OCI-LY7 (cell line): ENCODE data around the gene GNB1. TPM values are rescaled to one million over a fixed set of nuclear protein-coding genes. Genes with fewer than 3 reads are reported as not detected.

ENCODE experiments used
- BruUV-seq: library from RNA; stranded (reverse); fragments of 400-500 nt; replicated peaks from 2 replicates; lab custom pipeline; 2021; lab: Mats Ljungman, UMichigan
- CTCF ChIA-PET: fragments of 300-600 bp; sonication (Branson Sonifier 250); formaldehyde crosslinking; loops from one replicate; lab custom pipeline; 2022; ENCODE audit warnings: antibody characterized with exemption; ENCODE audit not compliant: unreplicated experiment; lab: Charles Lee
- POLR2A ChIA-PET: fragments of 300-600 bp; sonication (Branson Sonifier 250); formaldehyde crosslinking; loops from one replicate; lab custom pipeline; 2022; ENCODE audit warnings: antibody characterized with exemption; lab: Charles Lee
- DNase-seq: peaks from one replicate; pipeline ENCODE4 v3.0.0-alpha.2; 2015; ENCODE audit warnings: low spot score
- H2AFZ ChIP-seq: fragments of 200-600 bp; sonication (generic), shearing (Covaris generic); 2 replicates; pipeline ENCODE4 v1.6.1; 2014; ENCODE audit warnings: mild to moderate bottlenecking, antibody characterized with exemption, low read length, moderate library complexity
- H3K27ac ChIP-seq: fragments of 200-600 bp; sonication (generic); 2 replicates; pipeline ENCODE4 v1.5.1; 2014; ENCODE audit warnings: mixed run types, low read depth, mild to moderate bottlenecking, moderate library complexity, low read length, inconsistent platforms; ENCODE audit not compliant: poor library complexity, severe bottlenecking
- H3K36me3 ChIP-seq: fragments of 200-600 bp; sonication (generic); 2 replicates; pipeline ENCODE4 v1.6.1; 2014; ENCODE audit warnings: mild to moderate bottlenecking, antibody characterized with exemption, low read length, moderate library complexity, mixed read lengths; ENCODE audit not compliant: insufficient read depth
- H3K4me1 ChIP-seq: fragments of 200-600 bp; sonication (generic); 2 replicates; pipeline ENCODE4 v1.5.1; 2014; ENCODE audit warnings: mild to moderate bottlenecking, low read length; ENCODE audit not compliant: insufficient read depth, poor library complexity, severe bottlenecking
- H3K4me2 ChIP-seq: fragments of 200-600 bp; sonication (generic); 2 replicates; pipeline ENCODE4 v1.6.1; 2014; ENCODE audit warnings: mild to moderate bottlenecking, low read length
- H3K4me3 ChIP-seq: fragments of 200-600 bp; sonication (generic); 2 replicates; pipeline ENCODE4 v1.5.1; 2014; ENCODE audit warnings: mild to moderate bottlenecking, low read depth, low read length; ENCODE audit not compliant: poor library complexity, severe bottlenecking
- H3K79me2 ChIP-seq: fragments of 200-600 bp; sonication (generic); 2 replicates; pipeline ENCODE4 v1.6.1; 2016; ENCODE audit warnings: low read depth, mild to moderate bottlenecking, low read length, moderate library complexity, mixed read lengths; ENCODE audit not compliant: insufficient read depth
- H3K9me2 ChIP-seq: fragments of 200-600 bp; sonication (generic); 2 replicates; pipeline ENCODE4 v1.6.1; 2016; ENCODE audit warnings: mild to moderate bottlenecking, low read length, mixed read lengths; ENCODE audit not compliant: insufficient read depth
- H3K9me3 ChIP-seq: fragments of 200-600 bp; sonication (generic); 2 replicates; pipeline ENCODE4 v1.6.1; 2014; ENCODE audit warnings: mild to moderate bottlenecking, mixed run types, low read length, mixed read lengths
- H4K20me1 ChIP-seq: fragments of 200-600 bp; sonication (generic); 2 replicates; pipeline ENCODE4 v1.6.1; 2014; ENCODE audit warnings: mild to moderate bottlenecking, antibody characterized with exemption, low read length, moderate library complexity, mixed read lengths; ENCODE audit not compliant: insufficient read depth
- CTCF ChIP-seq: fragments of 200-600 bp; sonication (generic); conservative IDR thresholded peaks from 2 replicates; pipeline ENCODE4 v1.5.1; 2014; ENCODE audit warnings: mild to moderate bottlenecking, antibody characterized with exemption, low read length, moderate library complexity, mixed read lengths
- EZH2phosphoT487 ChIP-seq: fragments of 200-600 bp; sonication (generic); IDR thresholded peaks from 2 replicates; pipeline ENCODE4 v1.6.1; 2018; ENCODE audit warnings: low read depth, borderline replicate concordance, mild to moderate bottlenecking, mixed run types, antibody characterized with exemption, low read length, moderate library complexity, mixed read lengths
- intact Hi-C: fragments of 100-400 bp; cut with micrococcal nuclease; formaldehyde crosslinking; loops from one replicate; pipeline ENCODE4 v1.10.0; 2022; ENCODE audit not compliant: unreplicated experiment
- total RNA-seq, 2 experiments: library from RNA; depleted of rRNA in 1 of 2; stranded (reverse); fragments of >200 nt in 1 of 2; shearing (Covaris generic) in 1 of 2; gene quantifications; 2 replicates each; pipeline ENCODE4 v1.2.3, GENCODE V29; 2014 to 2022

Gene GNB1
- total RNA-seq, 2 experiments from 2014 or later = 101 to 502 TPM

GRCh38 chr1:1757422-1758058 lies 133.3 kb downstream of the GNB1 start:
- no peak overlapping the region for H3K4me2 ChIP-seq
- peaks cover 27% of the 10 kb centered on the region; the same call in 1 of the 2 replicates for H3K79me2 ChIP-seq
- ChIA-PET POLR2A (no interaction called here), CTCF (no interaction called here)
- no peaks in the 10 kb centered on the region for H3K9me2 ChIP-seq
- H3K27ac ChIP-seq = no peak overlapping the region
- intact Hi-C loops = no loop called here
- H4K20me1 ChIP-seq = peaks cover 13% of the 10 kb centered on the region; the same call in 1 of the 2 replicates
- TF ChIP-seq EZH2phosphoT487 (no peak), CTCF (no peak)
- peaks cover 100% of the 10 kb centered on the region for H3K36me3 ChIP-seq
- no peak overlapping the region for H2AFZ ChIP-seq
- no peaks in the 10 kb centered on the region for H3K9me3 ChIP-seq
- H3K4me1 ChIP-seq = peaks cover 22% of the 10 kb centered on the region
- no peak for DNase-seq
- H3K4me3 ChIP-seq = no peak overlapping the region
- no TSS peak for BruUV-seq

- no peak overlapping the region for H3K4me2 ChIP-seq
- H3K9me3 ChIP-seq = no peaks in the 10 kb centered on the region
- intact Hi-C loops = no loop called here
- ChIA-PET POLR2A (interaction anchor here (1.1 kb wide), 1 partner anchor 19 kb away, joined by 4 read pairs; no protein-coding TSS in a partner anchor), CTCF (no interaction called here)
- H3K27ac ChIP-seq = no peak overlapping the region
- H3K79me2 ChIP-seq = peaks cover 20% of the 10 kb centered on the region; the same call in 1 of the 2 replicates
- no peaks in the 10 kb centered on the region for H3K9me2 ChIP-seq
- no peak overlapping the region for H2AFZ ChIP-seq
- BruUV-seq = no TSS peak
- H4K20me1 ChIP-seq = peaks cover 13% of the 10 kb centered on the region; the same call in 1 of the 2 replicates
- peaks cover 99% of the 10 kb centered on the region for H3K36me3 ChIP-seq
- no peak overlapping the region for H3K4me3 ChIP-seq
- peaks cover 21% of the 10 kb centered on the region for H3K4me1 ChIP-seq
- TF ChIP-seq EZH2phosphoT487 (no peak), CTCF (no peak)
- no peak for DNase-seq
Observed at GRCh38 chr1:1756661-1757421, 134.0 kb downstream of the GNB1 start.
